Ovary (tissue), 9 donors: ENCODE measurements around the gene TEDDM1. TPM values are rescaled to one million over a fixed set of nuclear protein-coding genes. Genes with fewer than 3 reads are reported as not detected.
"Not testable (repeated sequence)": the region's sequence is repeated elsewhere in the genome, so short reads cannot be mapped to it uniquely, and the experiment has no call there.

ENCODE experiments used
- DNase-seq, 5 donors: peaks; one replicate each; pipeline ENCODE4 v3.0.0-alpha.2; 2019 to 2020
- H3K27ac ChIP-seq, 2 donors: fragments of 200-600 bp; one replicate each; pipeline versions ENCODE4 v1.5.1 to v1.8.0; 2019 to 2022
- H3K27me3 ChIP-seq: fragments of 200-600 bp; one replicate; pipeline ENCODE4 v1.8.0; 2022
- H3K36me3 ChIP-seq: fragments of 200-600 bp; sonication (generic); one replicate; pipeline ENCODE4 v1.5.1; 2019
- H3K4me1 ChIP-seq: one replicate; pipeline ENCODE4 v1.8.1; 2013; ENCODE audit warnings: mild to moderate bottlenecking, moderate library complexity; ENCODE audit not compliant: insufficient read depth
- H3K4me3 ChIP-seq: fragments of 200-600 bp; sonication (generic); one replicate; pipeline ENCODE4 v1.5.1; 2017
- H3K9me3 ChIP-seq, 2 donors: fragments of 200-600 bp in 1 of 2; sonication (generic) in 1 of 2; one replicate each; pipeline versions ENCODE4 v1.5.1 to v1.8.1; 2013 to 2019; ENCODE audit warnings: mild to moderate bottlenecking in 1 of 2, moderate library complexity in 1 of 2
- EP300 ChIP-seq: sonication (generic); formaldehyde crosslinking; IDR thresholded peaks from one replicate; pipeline ENCODE4 v1.6.1; 2017; ENCODE audit warnings: antibody characterized with exemption
- POLR2A ChIP-seq: fragments of 450-650 bp; IDR thresholded peaks from one replicate; pipeline ENCODE4 v1.6.1; 2017; ENCODE audit warnings: antibody characterized with exemption, mild to moderate bottlenecking, moderate library complexity
- WGBS, 3 donors: extraction: QIAGEN DNeasy Blood & Tissue Kit in 1 of 3; methylation state at CpG; one replicate each; pipeline versions ENCODE4 v1.1.5 to v1.1.7; 2013 to 2017; 5-methylcytosine and 5-hydroxymethylcytosine counted together
- intact Hi-C, 4 donors: fragments of 100-400 bp; cut with DNase I; formaldehyde crosslinking; loops; one replicate each; pipeline versions ENCODE4 v1.11.0 to v1.15.1; 2022 to 2023
- polyA plus RNA-seq, 2 donors: library from polyadenylated mRNA; stranded (reverse); fragments of 200-250 nt in 1 of 2; fragments of 350-450 nt in 1 of 2; fragmentation: Illumina TruSeq in 1 of 2; extraction: RNeasy Lipid Tissue Mini Kit (QIAGEN cat#74804) in 1 of 2; gene quantifications; one replicate each; pipeline ENCODE4 v1.2.3, GENCODE V29; 2013 to 2014
- total RNA-seq, 7 donors: library from RNA; depleted of rRNA in 2 of 7; stranded (reverse); fragments of >200 nt in 2 of 7; fragmentation: NEBNext Ultra II Directional in 3 of 7; extraction: Animal tissue kit (Norgen Biotek cat#: 25700) in 3 of 7; gene quantifications; one replicate each; pipeline versions ENCODE4 v1.1.0 to v1.2.4, GENCODE V29; 2016 to 2023
- TF ChIP-seq, protein P1 (sequence below), 3 donors: fragments of 450-650 bp in 2 of 3; fragments of 200-600 bp in 1 of 3; IDR thresholded peaks; one replicate each; pipeline versions ENCODE4 v1.5.1 to v1.8.0; 2016 to 2022; ENCODE audit warnings: antibody characterized with exemption in 3 of 3, mild to moderate bottlenecking in 1 of 3
- donor health status: DM: no; HTN: no; CAD: no; lungs with moderate emphysema.
- donor health status: DM: no; HTN: no; CAD: no.
- donor health status: Bipolar disorder and iron deficiency.
- donor health status: DM: yes; HTN: yes; CAD: no.
- donor health status: DM: no; HTN: no; CAD: no.
- donor health status: DM: yes; HTN: yes; CAD: no.

Gene TEDDM1
- total and polyA plus RNA-seq, 9 donors = 0.58 TPM; not detected in 8

DNA sequence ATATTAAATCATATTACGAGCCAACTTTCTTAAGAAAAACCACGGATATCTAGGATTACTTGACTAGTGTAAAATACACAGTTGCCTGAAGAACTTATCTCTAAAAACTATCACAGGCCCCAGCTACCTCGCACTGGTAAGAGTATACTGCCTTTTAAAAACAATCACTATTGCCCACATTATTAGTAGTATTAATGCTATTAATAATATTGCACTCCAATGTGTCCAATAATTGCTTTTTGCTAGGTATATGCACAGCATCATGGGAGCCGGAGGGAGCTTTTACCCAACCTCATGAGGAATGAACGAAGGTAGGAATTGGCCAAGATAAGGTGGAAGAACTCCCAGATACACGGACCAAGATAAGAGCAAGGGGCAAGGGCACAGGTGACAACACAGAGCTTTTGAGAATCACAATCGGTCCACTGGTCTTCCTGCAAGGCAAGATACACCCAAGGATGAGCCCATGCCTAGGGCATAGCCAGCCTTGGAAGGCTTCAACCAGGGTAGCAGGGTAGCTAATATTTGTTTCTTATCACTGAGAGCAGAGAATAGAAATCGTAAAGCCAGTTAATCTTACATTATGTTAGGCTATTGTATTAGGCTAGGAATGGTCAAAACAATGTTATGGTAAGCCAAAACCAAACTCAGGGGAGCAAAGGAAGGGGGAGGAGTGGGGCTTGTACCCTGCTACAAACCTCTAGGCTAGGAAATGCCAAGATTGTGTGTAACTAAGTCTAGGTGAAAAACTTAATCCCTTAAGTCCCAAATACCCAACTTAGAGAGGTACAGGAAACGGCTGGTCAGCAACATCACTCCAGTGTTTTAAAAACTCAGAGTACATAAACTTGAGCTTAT is 18.3 kb downstream of the TEDDM1 start:
- H3K36me3 ChIP-seq = no peaks in the 10 kb centered on the region
- DNase-seq = no peak
- peaks cover 4% of the 10 kb centered on the region for H3K4me1 ChIP-seq
- intact Hi-C loops = loop anchor here in 1 of 4 donors (5.0 kb wide), 1 partner anchor 80 kb away; no protein-coding TSS in a partner anchor
- 69 to 77% (median 70%) methylated on average over 9 of the region's 9 CpGs for WGBS, 3 donors
- H3K27me3 ChIP-seq = no peaks in the 10 kb centered on the region
- H3K27ac ChIP-seq = no peak overlapping the region
- H3K4me3 ChIP-seq = no peak overlapping the region
- H3K9me3 ChIP-seq = no peaks in the 10 kb centered on the region
- no peak for TF ChIP-seq EP300
- TF ChIP-seq, protein P1, sequence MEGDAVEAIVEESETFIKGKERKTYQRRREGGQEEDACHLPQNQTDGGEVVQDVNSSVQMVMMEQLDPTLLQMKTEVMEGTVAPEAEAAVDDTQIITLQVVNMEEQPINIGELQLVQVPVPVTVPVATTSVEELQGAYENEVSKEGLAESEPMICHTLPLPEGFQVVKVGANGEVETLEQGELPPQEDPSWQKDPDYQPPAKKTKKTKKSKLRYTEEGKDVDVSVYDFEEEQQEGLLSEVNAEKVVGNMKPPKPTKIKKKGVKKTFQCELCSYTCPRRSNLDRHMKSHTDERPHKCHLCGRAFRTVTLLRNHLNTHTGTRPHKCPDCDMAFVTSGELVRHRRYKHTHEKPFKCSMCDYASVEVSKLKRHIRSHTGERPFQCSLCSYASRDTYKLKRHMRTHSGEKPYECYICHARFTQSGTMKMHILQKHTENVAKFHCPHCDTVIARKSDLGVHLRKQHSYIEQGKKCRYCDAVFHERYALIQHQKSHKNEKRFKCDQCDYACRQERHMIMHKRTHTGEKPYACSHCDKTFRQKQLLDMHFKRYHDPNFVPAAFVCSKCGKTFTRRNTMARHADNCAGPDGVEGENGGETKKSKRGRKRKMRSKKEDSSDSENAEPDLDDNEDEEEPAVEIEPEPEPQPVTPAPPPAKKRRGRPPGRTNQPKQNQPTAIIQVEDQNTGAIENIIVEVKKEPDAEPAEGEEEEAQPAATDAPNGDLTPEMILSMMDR (IDR thresholded peaks at IDR 0.05) = no peak
- no peak for TF ChIP-seq POLR2A

DNA sequence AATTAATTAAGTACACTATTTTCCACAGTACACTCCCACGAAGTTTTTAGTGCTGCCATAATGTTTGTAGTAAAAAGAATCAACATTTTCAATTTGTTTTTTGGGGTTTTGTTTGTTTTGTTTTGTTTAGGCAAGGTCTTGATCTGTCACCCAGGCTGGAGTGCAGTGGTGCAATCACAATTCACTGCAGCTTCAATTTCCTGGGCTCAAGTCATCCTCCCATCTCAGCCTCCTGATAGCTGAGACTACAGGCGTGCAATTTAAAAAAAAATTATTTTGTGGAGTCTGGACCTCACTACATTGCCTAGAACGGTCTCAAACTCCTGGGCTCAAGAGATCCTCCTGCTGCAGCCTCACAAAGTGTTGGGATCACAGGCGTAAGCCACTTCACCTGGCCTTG is 20.3 kb downstream of the TEDDM1 start:
- H3K9me3 ChIP-seq = no peaks in the 10 kb centered on the region
- no peak overlapping the region for H3K4me3 ChIP-seq
- no peaks in the 10 kb centered on the region for H3K27me3 ChIP-seq
- intact Hi-C loops = loop anchor here in 1 of 4 donors (5.0 kb wide), 1 partner anchor 78 kb away; no protein-coding TSS in a partner anchor
- WGBS, 3 donors = 68 to 82% (median 75%) methylated on average over 4 of the region's 4 CpGs
- no peak overlapping the region for H3K27ac ChIP-seq
- DNase-seq = no peak
- H3K36me3 ChIP-seq = no peaks in the 10 kb centered on the region
- peaks cover 2% of the 10 kb centered on the region for H3K4me1 ChIP-seq
- TF ChIP-seq, protein P1 (IDR thresholded peaks at IDR 0.05) = no peak
- TF ChIP-seq POLR2A (no peak), EP300 (no peak)

DNA sequence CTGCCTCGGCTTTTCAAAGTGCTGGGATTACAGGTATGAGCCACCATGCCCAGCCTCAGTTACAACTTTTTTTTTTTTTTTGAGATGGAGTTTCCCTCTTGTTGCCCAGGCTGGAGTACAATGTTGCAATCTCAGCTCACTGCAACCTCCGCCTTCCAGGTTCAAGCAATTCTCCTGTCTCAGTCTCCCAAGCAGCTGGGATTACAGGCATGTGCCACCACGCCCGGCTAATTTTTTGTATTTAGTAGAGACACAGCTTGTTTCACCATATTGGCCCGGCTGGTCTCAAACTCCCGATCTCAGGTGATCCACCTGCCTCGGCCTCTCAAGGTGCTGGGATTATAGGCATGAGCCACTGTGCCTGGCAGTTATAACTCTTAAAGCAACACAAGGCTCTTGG is 20.7 kb downstream of the TEDDM1 start:
- intact Hi-C loops = loop anchor here in 1 of 4 donors (5.0 kb wide), 1 partner anchor 77 kb away; no protein-coding TSS in a partner anchor
- WGBS, 3 donors = 85 to 93% (median 91%) methylated on average over 7 of the region's 7 CpGs

DNA sequence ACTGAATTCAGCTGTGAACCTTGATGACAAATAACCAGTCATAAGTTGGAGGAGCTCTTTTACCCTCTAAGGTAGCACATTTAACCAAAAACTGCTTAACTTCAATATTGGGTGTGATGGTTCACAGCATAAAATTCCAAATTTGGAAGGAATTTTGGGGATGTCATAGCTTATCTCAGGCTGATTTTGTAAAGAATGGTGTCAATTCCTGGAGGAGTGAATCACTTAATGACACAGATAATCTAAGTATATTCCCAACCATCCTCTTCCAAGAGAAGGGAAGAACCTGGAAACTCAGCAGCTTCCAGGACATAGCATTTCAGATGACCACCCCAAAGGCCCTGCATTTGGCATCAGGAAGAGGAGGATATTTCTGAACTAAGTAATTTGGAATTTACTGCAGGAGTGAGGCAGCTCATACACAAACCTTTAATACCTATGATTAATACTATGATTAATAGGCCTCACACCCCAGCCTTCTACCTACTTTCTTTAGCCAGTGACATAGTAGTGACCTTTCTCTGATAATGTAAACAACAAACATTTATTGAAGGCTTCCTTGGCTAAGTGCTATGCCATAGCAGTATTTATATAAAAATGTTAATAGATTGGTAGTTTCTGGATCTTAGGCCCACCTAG is 23.4 kb downstream of the TEDDM1 start:
- Histone ChIP-seq H3K4me1 (no peaks in the 10 kb centered on the region), H3K27me3 (no peaks in the 10 kb centered on the region), H3K9me3 (no peaks in the 10 kb centered on the region), H3K36me3 (no peaks in the 10 kb centered on the region), H3K4me3 (no peak overlapping the region), H3K27ac (no peak overlapping the region)
- intact Hi-C loops = no loop called here
- no peak for DNase-seq
- TF ChIP-seq EP300 (no peak), POLR2A (no peak)
- TF ChIP-seq, protein P1 (IDR thresholded peaks at IDR 0.05) = no peak

More for the DNA sequence above, 20.7 kb downstream of the TEDDM1 start:
- not testable (repeated sequence) for H3K4me3 ChIP-seq, H3K4me1 ChIP-seq, H3K36me3 ChIP-seq, DNase-seq, H3K9me3 ChIP-seq, H3K27ac ChIP-seq, H3K27me3 ChIP-seq
